ENCODE results near the gene FAM25G. TPM values are rescaled to one million over a fixed set of nuclear protein-coding genes. Genes with fewer than 3 reads are reported as not detected.

The FAM25G gene
- total and polyA plus RNA-seq, 2 of the 8 experiments (the other 6 are each of a cell fraction or from before 2014, with no cell fraction given): not detected

DNA sequence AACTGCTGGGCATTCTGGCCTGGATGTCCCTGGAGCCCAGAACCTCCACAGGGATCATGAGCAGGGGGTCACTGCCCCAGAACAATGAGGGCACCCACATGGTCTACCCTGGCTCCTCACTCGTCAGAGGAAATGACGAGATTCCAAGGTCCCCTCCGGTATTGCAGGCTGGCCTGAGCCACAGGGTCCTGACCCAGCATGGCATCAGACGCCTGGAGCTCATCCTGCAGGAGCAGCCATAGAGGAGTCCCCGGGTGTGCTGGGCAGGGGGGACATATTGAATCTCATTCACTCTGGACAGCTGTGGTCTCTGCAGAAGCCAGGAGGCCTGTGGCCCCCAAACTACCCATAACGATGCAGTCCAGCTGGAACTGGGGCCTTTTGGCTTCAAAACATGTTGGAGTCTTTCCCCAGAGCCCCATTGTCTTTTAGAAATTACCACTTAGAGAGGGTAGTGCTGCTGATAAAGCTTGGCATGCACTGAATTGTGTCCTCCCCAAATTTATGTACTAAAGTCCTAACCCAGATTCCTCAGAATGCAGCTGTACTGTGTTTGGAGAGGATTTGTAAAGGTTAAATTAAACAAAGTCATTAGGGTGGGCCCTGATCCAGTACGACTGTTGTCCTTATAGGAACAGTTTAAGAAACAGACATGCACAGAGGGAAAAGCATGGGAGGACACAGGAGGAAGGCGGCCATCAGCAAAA is 35.3 kb downstream of the FAM25G start:
- no peak overlapping the region for H3K4me2 ChIP-seq (ENCODE audit: insufficient read depth in 1 of 2, low read depth in 2 of 2, low read length in 2 of 2)
- no peak overlapping the region for H4K8ac ChIP-seq (ENCODE audit: extremely low read depth, insufficient read depth, low read length)
- POLR2A ChIA-PET (ENCODE audit: partially characterized antibody): no interaction called here
- no peak overlapping the region for H2BK120ac ChIP-seq (replicated peaks; ENCODE audit: low read depth, low read length)
- H3K4me3 ChIP-seq (ENCODE audit: extremely low read depth in 1 of 4, insufficient read depth in 2 of 4, low read depth in 3 of 4, low read length in 4 of 4): no peak overlapping the region
- no peaks in the 10 kb centered on the region for H3K79me1 ChIP-seq (ENCODE audit: low read depth, low read length)
- no peak overlapping the region for H3K9ac ChIP-seq (replicated peaks in 1 of 4; ENCODE audit: extremely low read depth in 1 of 4, low read depth in 3 of 4, low read length in 3 of 4)
- CTCF ChIA-PET (ENCODE audit: partially characterized antibody): interaction anchor here (1.5 to 1.6 kb wide), 2 partner anchors 13 to 95 kb away, joined by 3 to 4 read pairs; no protein-coding TSS in a partner anchor
- no peaks in the 10 kb centered on the region for H3K79me2 ChIP-seq (ENCODE audit: control insufficient read depth in 1 of 2, insufficient read depth in 2 of 2, low read length in 2 of 2)
- FAIRE-seq: no peak
- H4K20me1 ChIP-seq (replicated peaks in 1 of 2; ENCODE audit: control insufficient read depth in 1 of 2, insufficient read depth in 2 of 2, low read length in 2 of 2): no peaks in the 10 kb centered on the region
- no peak overlapping the region for H3K4ac ChIP-seq (replicated peaks; ENCODE audit: insufficient read length, low read depth, low read length)
- no peak overlapping the region for H3K27ac ChIP-seq (ENCODE audit: low read depth, low read length)
- no peak overlapping the region for H4K5ac ChIP-seq (ENCODE audit: insufficient read length, low read depth, low read length)
- DNase-seq (ENCODE audit: low read depth in 1 of 2, low spot score in 2 of 2): no peak
- H3K23me2 ChIP-seq (ENCODE audit: low read depth, low read length): peaks cover 2% of the 10 kb centered on the region; the same call in 1 of the 2 replicates
- H3K56ac ChIP-seq (replicated peaks; ENCODE audit: insufficient read length, low read depth, low read length): no peak overlapping the region
- H3K23ac ChIP-seq (ENCODE audit: insufficient read length): no peak overlapping the region
- H2BK20ac ChIP-seq (ENCODE audit: low read length): no peak overlapping the region
- peaks cover 0 to 7% (median 3%) of the 10 kb centered on the region in 4 experiments; a peak in 4 of 7 replicates for H3K4me1 ChIP-seq (replicated peaks in 1 of 4; ENCODE audit: control insufficient read depth in 3 of 4, insufficient read depth in 4 of 4, low read length in 3 of 4)
- H3K36me3 ChIP-seq (ENCODE audit: control insufficient read depth in 2 of 4, insufficient read depth in 4 of 4, low read length in 3 of 4): no peaks in the 10 kb centered on the region
- H2AK5ac ChIP-seq (ENCODE audit: low read depth, low read length): no peak overlapping the region
- no peak overlapping the region for H2BK15ac ChIP-seq (ENCODE audit: low read length)
- H3K18ac ChIP-seq (ENCODE audit: extremely low read depth, low read length): no peak overlapping the region
- H4K91ac ChIP-seq (replicated peaks; ENCODE audit: insufficient read length, low read length): no peak overlapping the region
- 95% methylated on average over 8 of the region's 8 CpGs; no CpG with 5 or more reads in 1 of the 2 experiments for WGBS, 2 experiments (ENCODE audit: extremely low coverage in 1 of 2, insufficient coverage in 1 of 2, insufficient read length in 1 of 2, insufficient replicate concordance in 2 of 2, low coverage in 1 of 2, low lambda C conversion rate in 2 of 2, missing lambda C conversion rate in 1 of 2)
- H3K9me3 ChIP-seq (ENCODE audit: insufficient read depth in 2 of 2, low read depth in 1 of 2, low read length in 1 of 2): no peaks in the 10 kb centered on the region
- H2BK5ac ChIP-seq (ENCODE audit: low read depth, low read length): no peak overlapping the region
- H2BK12ac ChIP-seq (ENCODE audit: low read depth, low read length): no peak overlapping the region
- no peak overlapping the region for H2AFZ ChIP-seq (ENCODE audit: low read length)
- no peak overlapping the region for H3K14ac ChIP-seq (ENCODE audit: insufficient read length)
- no peaks in the 10 kb centered on the region for H3K27me3 ChIP-seq (replicated peaks in 1 of 4; ENCODE audit: control insufficient read depth in 3 of 4, extremely low read depth in 1 of 4, insufficient read depth in 3 of 4, low read length in 3 of 4)
- no peak for TF ChIP-seq ATF3 (IDR thresholded peaks at IDR 0.05; ENCODE audit: insufficient read depth, low read depth, low read length)
- TF ChIP-seq CHD1 (IDR thresholded peaks at IDR 0.05; ENCODE audit: low read depth, low read length): no peak
- TF ChIP-seq RBBP5 (IDR thresholded peaks at IDR 0.05; ENCODE audit: borderline replicate concordance, low read depth, low read length): no peak
- no peak for TF ChIP-seq EP300 (IDR thresholded peaks at IDR 0.05; ENCODE audit: borderline replicate concordance in 1 of 2, low read depth in 2 of 2, low read length in 2 of 2)
- no peak for TF ChIP-seq SIN3A (conservative IDR thresholded peaks at IDR 0.05 in 1 of 2, IDR thresholded peaks at IDR 0.05 in 1 of 2; ENCODE audit: low read depth in 1 of 2, low read length in 2 of 2)
- no peak for TF ChIP-seq SAP30 (IDR thresholded peaks at IDR 0.05; ENCODE audit: insufficient read depth, insufficient replicate concordance, low read length)
- TF ChIP-seq PHF8 (conservative IDR thresholded peaks at IDR 0.05; ENCODE audit: low read depth, low read length): no peak
- TF ChIP-seq EGR1 (IDR thresholded peaks at IDR 0.05; ENCODE audit: borderline replicate concordance, low read depth, low read length): no peak
- no peak for TF ChIP-seq NANOG (IDR thresholded peaks at IDR 0.05; ENCODE audit: insufficient read depth, low read depth, low read length, poor library complexity, severe bottlenecking)
- no peak for TF ChIP-seq SUZ12 (IDR thresholded peaks at IDR 0.05; ENCODE audit: low read length)
